Measurements from ENCODE around the gene NAALADL1. TPM values are rescaled to one million over a fixed set of nuclear protein-coding genes. Genes with fewer than 3 reads are reported as not detected.

The NAALADL1 gene
- total and polyA plus RNA-seq, 2 experiments from 2014 or later = 11.1 to 13.7 TPM

GRCh38 chr11:65072631-65072966 lies 14.2 kb upstream of the NAALADL1 start:
- Mint-ChIP-seq H3K27me3 (ENCODE audit: insufficient read depth, low read depth, poor library complexity) (peaks cover 15% of the 10 kb centered on the region), H3K27ac (no peak overlapping the region), H3K4me3 (no peak overlapping the region), H3K4me1 (peaks cover 10% of the 10 kb centered on the region; the same call in 2 of the 3 replicates), H3K36me3 (ENCODE audit: low read depth) (peaks cover 22% of the 10 kb centered on the region), H3K9me3 (no peaks in the 10 kb centered on the region)
- no peak for DNase-seq (ENCODE audit: low spot score)
- no peak overlapping the region for H2AFZ ChIP-seq
- no peaks in the 10 kb centered on the region for H3K4me1 ChIP-seq (ENCODE audit: insufficient read depth)
- no peak overlapping the region for H3K27ac ChIP-seq (ENCODE audit: low read depth)
- peaks cover 7% of the 10 kb centered on the region for H3K79me2 ChIP-seq (replicated peaks; ENCODE audit: insufficient read depth)
- TF ChIP-seq EZH2phosphoT487 (IDR thresholded peaks at IDR 0.05; ENCODE audit: unreplicated experiment) = no peak
- TF ChIP-seq ZNF114 (CRISPR knock-in tag; IDR thresholded peaks at IDR 0.05) = no peak
- no peak for TF ChIP-seq ZNF462 (CRISPR knock-in tag; IDR thresholded peaks at IDR 0.05)
- TF ChIP-seq CREB1 (CRISPR knock-in tag; IDR thresholded peaks at IDR 0.05; ENCODE audit: low read depth) = no peak
- TF ChIP-seq POLR2AphosphoS5 (IDR thresholded peaks at IDR 0.05; ENCODE audit: low read depth) = no peak
- no peak for TF ChIP-seq STAT1 (IDR thresholded peaks at IDR 0.05; ENCODE audit: unreplicated experiment)
- no peak for TF ChIP-seq JUNB (IDR thresholded peaks at IDR 0.05; ENCODE audit: unreplicated experiment)
- no peak for ATAC-seq
- peaks cover 6% of the 10 kb centered on the region for H4K20me1 ChIP-seq (replicated peaks; ENCODE audit: insufficient read depth)
- H3K9me2 ChIP-seq (ENCODE audit: insufficient read depth) = no peaks in the 10 kb centered on the region
- no peaks in the 10 kb centered on the region for H3F3A ChIP-seq (replicated peaks; ENCODE audit: low read depth)
- H3K4me2 ChIP-seq = no peak overlapping the region
- no peaks in the 10 kb centered on the region for H3K27me3 ChIP-seq (ENCODE audit: insufficient read depth)
- no peak overlapping the region for H3K4me3 ChIP-seq
- peaks cover 3% of the 10 kb centered on the region; the same call in 1 of the 2 replicates for H3K36me3 ChIP-seq (ENCODE audit: insufficient read depth)
